NCI-H226 (cell line): ENCODE data around the gene MSLN.

ENCODE experiments used
- DNase-seq: peaks from one replicate; pipeline ENCODE4 v3.0.0-alpha.2; 2015

MSLN gene

GRCh38 chr16:794853-795466 is 34.4 kb downstream of the MSLN start:
- DNase-seq = no peak

GRCh38 chr16:795580-796229 is 35.2 kb downstream of the MSLN start:
- peak; percentile 58 for DNase-seq

GRCh38 chr16:796296-797119 is 36.0 kb downstream of the MSLN start:
- no peak for DNase-seq

- no peak for DNase-seq
Measured at GRCh38 chr16:797120-797420, 36.5 kb downstream of the MSLN start.

GRCh38 chr16:797686-798085 is 37.2 kb downstream of the MSLN start:
- DNase-seq = no peak

- no peak for DNase-seq
Measured at GRCh38 chr16:798666-799065, 38.1 kb downstream of the MSLN start.

GRCh38 chr16:799111-799947 is 38.8 kb downstream of the MSLN start:
- no peak for DNase-seq

- DNase-seq = no peak
Measured at GRCh38 chr16:799948-800833, 39.7 kb downstream of the MSLN start, which contains the start of gene GNG13. GNG13 (minus strand) TSS chr16:800734; CDS start chr16:799077, 1,657 bp downstream.

- DNase-seq = no peak
Measured at GRCh38 chr16:800834-801511, 40.4 kb downstream of the MSLN start.

- no peak for DNase-seq
Measured at GRCh38 chr16:801584-802363, 41.2 kb downstream of the MSLN start.

- no peak for DNase-seq
Measured at GRCh38 chr16:802461-802860, 41.9 kb downstream of the MSLN start.

GRCh38 chr16:802914-803753 is 42.6 kb downstream of the MSLN start:
- no peak for DNase-seq

- no peak for DNase-seq
Measured at GRCh38 chr16:803754-804080, 43.2 kb downstream of the MSLN start.

GRCh38 chr16:804193-805048 is 43.9 kb downstream of the MSLN start:
- DNase-seq = no peak

GRCh38 chr16:805474-805873 is 44.9 kb downstream of the MSLN start:
- DNase-seq = no peak

GRCh38 chr16:807347-808084 is 47.0 kb downstream of the MSLN start:
- peak; percentile 69 for DNase-seq

- no peak for DNase-seq
Measured at GRCh38 chr16:808085-808386, 47.5 kb downstream of the MSLN start.

GRCh38 chr16:813204-813915 is 52.8 kb downstream of the MSLN start:
- no peak for DNase-seq
